Measurements from ENCODE around the gene EXD3. TPM values are rescaled to one million over a fixed set of nuclear protein-coding genes. Genes with fewer than 3 reads are reported as not detected.

Gene EXD3
- total and polyA plus RNA-seq, 2 donors (not counting 1 experiment from before 2014, with no cell fraction given): 2.6 to 13.0 TPM

GRCh38 chr9:137369061-137369787 is 53.7 kb downstream of the EXD3 start:
- H3K9ac ChIP-seq (ENCODE audit: insufficient read depth, low read length): no peak overlapping the region
- no peaks in the 10 kb centered on the region for H3K27me3 ChIP-seq (ENCODE audit: control insufficient read depth, insufficient read depth, low read length)
- no peak overlapping the region for H2AFZ ChIP-seq (ENCODE audit: low read length)
- no peak overlapping the region for H3K27ac ChIP-seq (ENCODE audit: insufficient read depth, low read length)
- no peaks in the 10 kb centered on the region for H3K36me3 ChIP-seq (ENCODE audit: control insufficient read depth, insufficient read depth, low read length)
- TF ChIP-seq EZH2 (IDR thresholded peaks at IDR 0.05; ENCODE audit: low read length, missing control alignments) (no peak), CTCF (conservative IDR thresholded peaks at IDR 0.05 in 1 of 2, IDR thresholded peaks at IDR 0.05 in 1 of 2; ENCODE audit: low read depth in 1 of 2, low read length in 2 of 2) (no peak)
- peaks cover 5% of the 10 kb centered on the region for H3K9me3 ChIP-seq (ENCODE audit: control insufficient read depth, insufficient read depth, low read depth, low read length)
- H4K20me1 ChIP-seq (ENCODE audit: control insufficient read depth, extremely low read depth, insufficient read depth, low read length): no peaks in the 10 kb centered on the region
- no peaks in the 10 kb centered on the region for H3K79me2 ChIP-seq (ENCODE audit: control insufficient read depth, insufficient read depth, low read length)
- no peaks in the 10 kb centered on the region for H3K4me1 ChIP-seq (ENCODE audit: control insufficient read depth, extremely low read depth, insufficient read depth, low read length)
- H3K4me2 ChIP-seq (ENCODE audit: extremely low read depth, insufficient read depth, low read length): no peak overlapping the region
- H3K4me3 ChIP-seq (replicated peaks in 1 of 4; ENCODE audit: control extremely low read depth in 1 of 4, insufficient read depth in 1 of 4, low read depth in 3 of 4, low read length in 4 of 4): no peak overlapping the region
- no peak for DNase-seq (ENCODE audit: low read depth in 2 of 2)

- H3K4me1 ChIP-seq (ENCODE audit: control insufficient read depth, extremely low read depth, insufficient read depth, low read length): no peaks in the 10 kb centered on the region
- no peak overlapping the region for H3K27ac ChIP-seq (ENCODE audit: insufficient read depth, low read length)
- TF ChIP-seq EZH2 (IDR thresholded peaks at IDR 0.05; ENCODE audit: low read length, missing control alignments) (no peak), CTCF (conservative IDR thresholded peaks at IDR 0.05 in 1 of 2, IDR thresholded peaks at IDR 0.05 in 1 of 2; ENCODE audit: low read depth in 1 of 2, low read length in 2 of 2) (no peak)
- H3K4me3 ChIP-seq (replicated peaks in 1 of 4; ENCODE audit: control extremely low read depth in 1 of 4, insufficient read depth in 1 of 4, low read depth in 3 of 4, low read length in 4 of 4): no peak overlapping the region
- DNase-seq (ENCODE audit: low read depth in 2 of 2): no peak
- no peak overlapping the region for H2AFZ ChIP-seq (ENCODE audit: low read length)
- H3K27me3 ChIP-seq (ENCODE audit: control insufficient read depth, insufficient read depth, low read length): no peaks in the 10 kb centered on the region
- H3K4me2 ChIP-seq (ENCODE audit: extremely low read depth, insufficient read depth, low read length): no peak overlapping the region
- H3K36me3 ChIP-seq (ENCODE audit: control insufficient read depth, insufficient read depth, low read length): no peaks in the 10 kb centered on the region
- no peak overlapping the region for H3K9ac ChIP-seq (ENCODE audit: insufficient read depth, low read length)
- H3K9me3 ChIP-seq (ENCODE audit: control insufficient read depth, insufficient read depth, low read depth, low read length): peaks cover 5% of the 10 kb centered on the region
- no peaks in the 10 kb centered on the region for H4K20me1 ChIP-seq (ENCODE audit: control insufficient read depth, extremely low read depth, insufficient read depth, low read length)
- H3K79me2 ChIP-seq (ENCODE audit: control insufficient read depth, insufficient read depth, low read length): no peaks in the 10 kb centered on the region
These were observed 54.4 kb downstream of the EXD3 start for GRCh38 chr9:137368431-137369035.

- Histone ChIP-seq H2AFZ (ENCODE audit: low read length) (no peak overlapping the region), H3K27me3 (ENCODE audit: control insufficient read depth, insufficient read depth, low read length) (no peaks in the 10 kb centered on the region)
These were observed 55.2 kb downstream of the EXD3 start for GRCh38 chr9:137367506-137368430.

More at GRCh38 chr9:137367506-137368430, 55.2 kb downstream of the EXD3 start:
- DNase-seq (ENCODE audit: low read depth in 2 of 2): no peak
- no peak for TF ChIP-seq EZH2 (IDR thresholded peaks at IDR 0.05; ENCODE audit: low read length, missing control alignments)
- no peak for TF ChIP-seq CTCF (conservative IDR thresholded peaks at IDR 0.05 in 1 of 2, IDR thresholded peaks at IDR 0.05 in 1 of 2; ENCODE audit: low read depth in 1 of 2, low read length in 2 of 2)
- Histone ChIP-seq H3K79me2 (ENCODE audit: control insufficient read depth, insufficient read depth, low read length) (no peaks in the 10 kb centered on the region), H3K27ac (ENCODE audit: insufficient read depth, low read length) (no peak overlapping the region), H3K4me1 (ENCODE audit: control insufficient read depth, extremely low read depth, insufficient read depth, low read length) (no peaks in the 10 kb centered on the region), H3K36me3 (ENCODE audit: control insufficient read depth, insufficient read depth, low read length) (no peaks in the 10 kb centered on the region), H3K9ac (ENCODE audit: insufficient read depth, low read length) (no peak overlapping the region), H3K9me3 (ENCODE audit: control insufficient read depth, insufficient read depth, low read depth, low read length) (peaks cover 5% of the 10 kb centered on the region), H3K4me3 (replicated peaks in 1 of 4; ENCODE audit: control extremely low read depth in 1 of 4, insufficient read depth in 1 of 4, low read depth in 3 of 4, low read length in 4 of 4) (no peak overlapping the region), H3K4me2 (ENCODE audit: extremely low read depth, insufficient read depth, low read length) (no peak overlapping the region), H4K20me1 (ENCODE audit: control insufficient read depth, extremely low read depth, insufficient read depth, low read length) (no peaks in the 10 kb centered on the region)
